GM18870 (cell line): ENCODE results near the gene SH3BP4.

Experiments
- ATAC-seq: cut with Tn5 transposase; IDR thresholded peaks from one replicate; pipeline ENCODE4 v1.9.1; 2021; ENCODE audit warnings: moderate library complexity; ENCODE audit not compliant: unreplicated experiment

Gene SH3BP4, protein sequence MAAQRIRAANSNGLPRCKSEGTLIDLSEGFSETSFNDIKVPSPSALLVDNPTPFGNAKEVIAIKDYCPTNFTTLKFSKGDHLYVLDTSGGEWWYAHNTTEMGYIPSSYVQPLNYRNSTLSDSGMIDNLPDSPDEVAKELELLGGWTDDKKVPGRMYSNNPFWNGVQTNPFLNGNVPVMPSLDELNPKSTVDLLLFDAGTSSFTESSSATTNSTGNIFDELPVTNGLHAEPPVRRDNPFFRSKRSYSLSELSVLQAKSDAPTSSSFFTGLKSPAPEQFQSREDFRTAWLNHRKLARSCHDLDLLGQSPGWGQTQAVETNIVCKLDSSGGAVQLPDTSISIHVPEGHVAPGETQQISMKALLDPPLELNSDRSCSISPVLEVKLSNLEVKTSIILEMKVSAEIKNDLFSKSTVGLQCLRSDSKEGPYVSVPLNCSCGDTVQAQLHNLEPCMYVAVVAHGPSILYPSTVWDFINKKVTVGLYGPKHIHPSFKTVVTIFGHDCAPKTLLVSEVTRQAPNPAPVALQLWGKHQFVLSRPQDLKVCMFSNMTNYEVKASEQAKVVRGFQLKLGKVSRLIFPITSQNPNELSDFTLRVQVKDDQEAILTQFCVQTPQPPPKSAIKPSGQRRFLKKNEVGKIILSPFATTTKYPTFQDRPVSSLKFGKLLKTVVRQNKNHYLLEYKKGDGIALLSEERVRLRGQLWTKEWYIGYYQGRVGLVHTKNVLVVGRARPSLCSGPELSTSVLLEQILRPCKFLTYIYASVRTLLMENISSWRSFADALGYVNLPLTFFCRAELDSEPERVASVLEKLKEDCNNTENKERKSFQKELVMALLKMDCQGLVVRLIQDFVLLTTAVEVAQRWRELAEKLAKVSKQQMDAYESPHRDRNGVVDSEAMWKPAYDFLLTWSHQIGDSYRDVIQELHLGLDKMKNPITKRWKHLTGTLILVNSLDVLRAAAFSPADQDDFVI

DNA sequence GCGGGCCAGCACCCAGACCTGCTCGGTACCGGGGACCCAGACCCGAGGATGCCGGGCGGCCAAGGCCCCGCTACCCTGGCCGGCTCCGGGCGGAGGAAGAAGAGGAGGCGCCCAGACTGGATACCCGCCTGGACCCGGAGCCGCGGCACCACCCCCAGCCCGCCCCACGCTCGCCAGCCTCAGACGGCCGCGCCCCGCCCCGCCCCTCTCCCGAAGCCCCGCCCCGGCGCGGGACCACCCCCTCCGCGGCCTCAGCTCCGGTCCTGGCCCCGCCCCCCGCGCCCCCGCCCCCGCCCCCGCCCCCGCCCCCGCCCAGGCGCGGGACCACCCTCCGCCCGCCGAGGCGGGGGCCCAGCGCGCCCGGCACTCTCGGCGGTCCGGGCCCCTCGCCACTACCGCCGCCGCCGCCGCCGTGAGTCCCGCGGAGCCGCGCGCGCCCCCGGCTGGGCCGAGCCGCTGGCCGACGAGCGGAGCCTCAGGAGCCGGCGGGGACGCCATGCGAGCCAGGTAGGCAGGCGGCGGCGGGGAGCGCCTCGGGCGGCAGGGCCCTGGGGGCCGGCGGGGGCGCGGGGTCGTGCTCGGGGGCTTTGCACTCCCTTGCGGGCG lies at the start of gene SH3BP4:
Gene SH3BP4 (plus strand): TSS at position 354 of the 606 bp plus-strand sequence. CDS start 82,986 bp downstream, outside the sequence.
- ATAC-seq = no peak

DNA sequence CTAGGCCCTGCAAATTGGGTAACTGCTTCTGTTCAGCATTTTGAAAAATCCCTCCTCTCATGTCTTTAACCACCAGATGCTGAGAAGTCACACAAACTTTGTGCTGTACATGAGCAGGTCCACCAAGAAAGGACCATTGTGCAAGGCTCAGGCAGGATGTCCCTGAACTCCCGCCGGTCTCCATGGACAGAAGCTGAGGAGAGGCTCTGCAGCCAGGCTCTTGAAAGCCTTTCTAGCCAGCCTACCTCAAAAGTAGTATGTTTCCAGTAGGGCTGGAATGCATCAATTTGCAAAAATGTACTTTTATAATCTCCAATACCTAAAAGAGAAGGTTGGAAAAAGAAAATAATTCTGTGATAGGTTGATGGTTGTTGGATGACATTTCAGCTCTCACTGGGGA lies 47.0 kb upstream of the SH3BP4 start:
- no peak for ATAC-seq

GRCh38 chr2:234905547-234906265 lies 46.1 kb upstream of the SH3BP4 start:
- no peak for ATAC-seq

- ATAC-seq = no peak
Observed at GRCh38 chr2:234910186-234910679, 41.6 kb upstream of the SH3BP4 start.

- no peak for ATAC-seq
Observed at GRCh38 chr2:234911271-234911670, 40.5 kb upstream of the SH3BP4 start.

GRCh38 chr2:234912437-234912836 lies 39.4 kb upstream of the SH3BP4 start:
- ATAC-seq = no peak

- no peak for ATAC-seq
Observed at GRCh38 chr2:234913208-234913626, 38.6 kb upstream of the SH3BP4 start.

DNA sequence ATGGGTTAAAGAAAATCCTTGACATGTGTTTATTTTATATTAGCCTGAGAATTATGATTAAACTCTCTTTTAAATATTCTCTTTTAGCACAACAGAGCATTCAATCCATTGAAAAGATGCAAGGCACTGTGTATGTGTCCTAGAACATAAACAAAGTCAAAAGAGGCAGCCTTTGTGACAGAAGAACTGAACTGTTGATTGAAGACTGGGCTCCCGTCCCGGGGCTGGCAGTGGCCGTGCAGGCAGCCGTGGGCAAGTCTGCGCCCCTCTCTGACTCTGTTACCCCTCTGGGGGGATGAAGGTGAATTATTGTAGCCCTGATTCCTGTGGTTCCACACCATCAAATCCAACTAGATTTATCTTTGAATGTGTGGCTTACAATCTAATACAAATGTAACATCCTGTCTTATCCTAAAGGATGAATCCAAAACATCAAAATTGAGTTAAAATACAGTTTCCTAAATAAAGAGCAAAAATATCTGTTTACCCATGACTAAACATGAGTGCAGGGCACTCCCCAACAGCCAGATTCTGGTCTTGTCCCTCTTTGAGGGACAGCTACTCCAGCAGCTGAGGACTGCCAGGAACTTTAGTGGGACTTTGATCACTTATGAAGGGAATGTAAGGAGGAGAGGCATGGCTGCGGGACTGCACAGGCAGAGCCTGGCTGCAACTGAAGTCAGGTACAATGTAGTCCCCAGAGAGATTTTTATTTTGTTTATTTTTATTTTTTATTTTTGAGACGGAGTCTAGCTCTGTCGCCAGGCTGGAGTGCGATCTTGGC lies 37.3 kb upstream of the SH3BP4 start:
- no peak for ATAC-seq

DNA sequence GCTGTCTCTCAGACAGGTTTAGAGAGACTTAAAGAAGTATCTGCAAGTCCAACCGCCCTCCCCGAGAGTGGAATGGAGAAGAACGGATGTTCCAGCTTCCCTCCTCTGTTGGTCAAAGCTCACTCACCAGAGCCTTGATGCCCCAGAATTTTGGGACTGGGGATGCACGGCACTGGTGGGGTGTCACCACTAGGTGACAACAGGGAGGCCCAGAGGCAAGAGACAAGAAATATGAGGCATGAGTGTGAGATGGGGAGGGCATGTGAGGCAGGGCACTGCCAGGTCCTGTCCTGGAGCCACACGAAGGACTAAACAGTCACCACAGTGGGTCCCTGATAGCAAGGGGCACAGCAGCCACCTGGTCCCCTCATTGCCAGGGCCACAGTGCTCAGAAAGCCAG lies 35.1 kb upstream of the SH3BP4 start:
- ATAC-seq = no peak

GRCh38 chr2:234917211-234917975 lies 34.4 kb upstream of the SH3BP4 start:
- no peak for ATAC-seq

DNA sequence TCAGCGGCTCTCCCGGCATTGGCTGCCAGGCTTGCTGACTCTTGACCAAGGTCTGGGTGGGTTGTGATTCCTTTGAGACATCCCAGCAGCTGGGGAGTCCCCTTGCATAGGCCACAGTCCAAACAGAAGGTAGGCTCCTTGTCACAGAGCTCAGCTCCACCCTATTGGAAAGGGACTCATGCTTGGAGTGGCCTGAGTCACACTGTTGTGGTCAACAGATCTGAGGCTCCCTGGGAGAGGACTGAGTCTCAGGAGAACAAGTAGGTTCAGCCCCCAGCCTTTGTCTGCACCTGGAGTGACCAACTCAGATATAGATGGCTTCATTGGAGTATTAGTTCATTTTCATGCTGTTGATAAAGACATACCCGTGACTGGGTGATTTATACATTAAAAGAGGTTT lies 32.1 kb upstream of the SH3BP4 start:
- ATAC-seq = no peak

DNA sequence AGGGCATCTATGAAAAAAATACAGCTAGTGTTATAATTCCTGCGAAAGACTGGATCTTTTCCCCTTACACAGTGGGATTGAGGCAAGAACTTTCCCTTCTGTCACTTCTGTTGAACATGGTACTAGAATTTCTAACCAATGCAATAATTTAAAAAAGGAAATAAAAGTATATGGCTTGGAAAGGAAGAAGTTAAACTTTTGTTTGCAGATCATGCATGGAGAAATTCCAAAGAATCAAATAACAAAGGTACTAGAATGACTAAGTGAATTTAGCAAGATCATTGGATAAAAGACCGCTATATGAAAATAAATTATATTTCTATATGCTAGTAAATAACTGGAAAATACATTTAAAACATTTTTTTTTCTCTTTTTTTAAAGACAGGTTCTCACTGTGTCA lies 31.0 kb upstream of the SH3BP4 start:
- ATAC-seq = no peak

DNA sequence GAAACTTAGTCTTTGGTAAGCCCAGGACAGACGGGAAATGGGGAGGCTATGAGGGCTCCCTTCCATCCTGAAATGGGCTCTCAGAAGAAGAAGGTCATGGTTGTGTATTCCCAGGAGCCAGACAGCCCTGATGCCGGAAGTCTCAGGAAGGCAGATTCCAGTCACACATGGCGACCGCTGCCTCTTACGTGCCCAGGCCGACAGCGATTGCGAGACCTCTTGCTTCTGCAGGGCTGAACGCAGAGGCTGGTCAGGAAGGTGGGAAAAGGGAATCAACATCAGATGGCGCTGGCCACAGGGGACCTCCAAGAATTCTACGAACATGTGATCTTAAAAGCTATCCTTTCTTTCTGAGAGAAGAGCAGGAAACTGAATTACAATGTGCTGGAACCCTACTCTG lies 22.8 kb upstream of the SH3BP4 start:
- ATAC-seq = no peak

DNA sequence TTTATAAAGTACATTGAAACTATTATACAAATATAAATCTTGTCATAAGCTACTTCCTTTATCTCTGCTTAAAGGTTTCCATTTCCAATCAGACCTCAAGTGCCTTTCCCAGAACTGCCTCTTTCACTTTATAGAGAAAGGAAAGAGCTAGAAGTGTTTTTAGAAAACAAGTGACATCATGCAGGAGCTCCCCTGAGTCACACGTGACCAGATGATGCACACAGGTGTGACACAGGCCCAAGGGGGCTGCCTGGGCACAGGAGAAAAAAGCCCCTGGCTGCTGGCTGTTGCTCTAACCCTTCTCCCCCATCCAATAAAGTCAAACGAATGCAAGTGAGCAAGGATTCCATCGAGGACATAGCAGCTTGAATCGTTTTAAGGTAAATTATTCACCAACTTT lies 21.4 kb upstream of the SH3BP4 start:
- no peak for ATAC-seq

GRCh38 chr2:234931371-234931770 lies 20.4 kb upstream of the SH3BP4 start:
- no peak for ATAC-seq

- no peak for ATAC-seq
Observed at GRCh38 chr2:234932591-234933168, 19.1 kb upstream of the SH3BP4 start.

GRCh38 chr2:234935311-234935710 lies 16.5 kb upstream of the SH3BP4 start:
- ATAC-seq = no peak

- no peak for ATAC-seq
Observed at GRCh38 chr2:234939576-234939975, 12.2 kb upstream of the SH3BP4 start.

DNA sequence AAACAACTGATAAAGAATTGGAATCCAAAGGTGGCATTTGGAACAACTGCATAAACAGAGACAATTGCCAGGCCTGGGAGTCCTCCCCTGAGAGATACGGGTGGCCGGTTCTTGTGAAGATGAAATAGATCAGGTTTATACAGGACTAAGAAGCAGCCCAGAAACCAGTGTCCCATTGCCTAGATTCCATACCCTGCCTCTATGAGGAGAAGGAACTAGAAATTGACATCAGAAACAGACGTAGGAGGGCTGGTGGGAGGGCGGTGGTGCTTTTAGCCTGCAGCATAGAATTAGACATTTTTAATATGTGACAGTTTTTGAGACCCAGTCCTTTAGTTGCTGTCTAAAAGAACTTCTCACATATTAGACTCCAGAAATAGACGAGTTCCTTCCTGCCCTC lies 11.8 kb upstream of the SH3BP4 start:
- no peak for ATAC-seq
